Astrocyte of the spinal cord (primary cell): ENCODE measurements around the gene NKAIN4.

Experiments used
- DNase-seq: peaks from one replicate; pipeline ENCODE4 v3.0.0; 2011; ENCODE audit warnings: low read depth, low spot score
- H3K4me3 ChIP-seq: 2 replicates; pipeline ENCODE4 v1.5.1; 2011; ENCODE audit warnings: low read depth, mild to moderate bottlenecking, low read length, moderate library complexity
- CTCF ChIP-seq: IDR thresholded peaks from 2 replicates; pipeline ENCODE4 v1.5.1; 2012; ENCODE audit warnings: low read depth, mild to moderate bottlenecking, low read length, inconsistent platforms
- in situ Hi-C: cut with HindIII; loops from 2 replicates; pipeline ENCODE4 v1.10.0; 2017; ENCODE audit warnings: low sequenced_read_pairs

NKAIN4 gene

DNA sequence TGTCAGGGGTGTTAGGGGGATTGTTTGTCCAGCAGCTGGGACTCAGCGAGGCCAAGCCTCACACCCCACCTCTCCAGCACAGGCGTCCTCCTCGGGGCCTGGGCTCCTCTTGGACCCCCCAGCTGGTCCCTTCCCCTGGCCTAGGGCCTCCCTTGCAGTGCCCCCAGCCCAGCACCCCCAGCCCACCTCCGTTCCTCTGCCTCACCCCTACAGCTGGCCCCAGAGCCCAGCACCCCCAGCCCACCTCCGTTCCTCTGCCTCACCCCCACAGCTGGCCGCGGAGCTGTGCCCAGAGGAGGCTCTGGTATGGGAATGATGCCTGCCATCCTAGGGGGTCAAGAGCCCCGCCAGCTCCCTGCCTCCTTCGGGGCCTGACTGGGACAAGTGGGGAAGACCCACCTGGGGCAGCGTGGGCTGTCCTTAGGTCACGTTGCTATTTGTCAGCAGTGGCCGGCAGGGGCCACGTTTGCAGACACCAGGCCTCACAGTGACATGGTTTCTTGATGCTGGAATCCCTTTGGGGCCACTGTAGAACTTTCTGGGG is 30.8 kb upstream of the NKAIN4 start:
- TF ChIP-seq CTCF: no peak
- DNase-seq: no peak
- in situ Hi-C loops: no loop called here
- no peak overlapping the region for H3K4me3 ChIP-seq

- DNase-seq: no peak
- no peak for TF ChIP-seq CTCF
- in situ Hi-C loops: no loop called here
- H3K4me3 ChIP-seq: no peak overlapping the region
Measured at GRCh38 chr20:63284544-63284949, 30.3 kb upstream of the NKAIN4 start.

- in situ Hi-C loops: no loop called here
- H3K4me3 ChIP-seq: no peak overlapping the region
- no peak for TF ChIP-seq CTCF
- DNase-seq: no peak
Measured at GRCh38 chr20:63284083-63284440, 29.8 kb upstream of the NKAIN4 start.

DNA sequence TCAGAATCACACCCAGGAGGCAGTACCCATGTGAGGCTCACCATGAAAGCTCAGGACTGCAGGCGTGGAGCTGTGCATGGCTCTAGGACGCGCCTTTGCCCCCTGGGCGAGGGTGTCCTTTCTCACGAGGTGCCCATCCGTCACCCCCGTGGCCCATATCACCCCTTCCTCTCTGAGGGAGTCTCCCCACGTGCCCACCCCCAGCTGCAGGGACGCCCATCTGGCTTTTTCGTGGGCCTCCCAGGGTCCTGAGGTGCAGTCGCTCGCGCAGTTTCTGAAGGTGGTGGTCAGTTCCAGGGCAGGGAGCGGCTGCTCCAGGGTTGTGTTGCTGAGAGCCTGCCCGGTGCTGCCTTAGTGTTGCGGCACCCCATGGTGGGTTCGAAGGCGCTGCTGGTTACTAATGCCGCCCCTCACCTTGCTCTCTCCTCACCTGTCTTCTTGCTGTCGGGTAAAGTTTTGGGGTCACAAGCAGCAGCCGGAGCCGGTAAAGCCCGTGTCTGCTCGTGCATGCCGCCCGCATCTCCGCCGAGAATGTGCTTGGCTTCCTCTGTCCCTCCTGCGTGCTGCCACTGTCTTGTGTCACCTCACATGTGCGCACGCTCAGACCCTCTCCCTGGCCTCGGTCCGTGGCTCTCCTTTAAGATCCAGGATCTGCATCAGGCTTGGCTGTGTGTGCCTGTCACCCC is 29.3 kb upstream of the NKAIN4 start:
- TF ChIP-seq CTCF: no peak
- H3K4me3 ChIP-seq: no peak overlapping the region
- no peak for DNase-seq
- in situ Hi-C loops: no loop called here

- in situ Hi-C loops: no loop called here
- TF ChIP-seq CTCF: no peak
- no peak overlapping the region for H3K4me3 ChIP-seq
- no peak for DNase-seq
Measured at GRCh38 chr20:63282946-63283345, 28.7 kb upstream of the NKAIN4 start.

DNA sequence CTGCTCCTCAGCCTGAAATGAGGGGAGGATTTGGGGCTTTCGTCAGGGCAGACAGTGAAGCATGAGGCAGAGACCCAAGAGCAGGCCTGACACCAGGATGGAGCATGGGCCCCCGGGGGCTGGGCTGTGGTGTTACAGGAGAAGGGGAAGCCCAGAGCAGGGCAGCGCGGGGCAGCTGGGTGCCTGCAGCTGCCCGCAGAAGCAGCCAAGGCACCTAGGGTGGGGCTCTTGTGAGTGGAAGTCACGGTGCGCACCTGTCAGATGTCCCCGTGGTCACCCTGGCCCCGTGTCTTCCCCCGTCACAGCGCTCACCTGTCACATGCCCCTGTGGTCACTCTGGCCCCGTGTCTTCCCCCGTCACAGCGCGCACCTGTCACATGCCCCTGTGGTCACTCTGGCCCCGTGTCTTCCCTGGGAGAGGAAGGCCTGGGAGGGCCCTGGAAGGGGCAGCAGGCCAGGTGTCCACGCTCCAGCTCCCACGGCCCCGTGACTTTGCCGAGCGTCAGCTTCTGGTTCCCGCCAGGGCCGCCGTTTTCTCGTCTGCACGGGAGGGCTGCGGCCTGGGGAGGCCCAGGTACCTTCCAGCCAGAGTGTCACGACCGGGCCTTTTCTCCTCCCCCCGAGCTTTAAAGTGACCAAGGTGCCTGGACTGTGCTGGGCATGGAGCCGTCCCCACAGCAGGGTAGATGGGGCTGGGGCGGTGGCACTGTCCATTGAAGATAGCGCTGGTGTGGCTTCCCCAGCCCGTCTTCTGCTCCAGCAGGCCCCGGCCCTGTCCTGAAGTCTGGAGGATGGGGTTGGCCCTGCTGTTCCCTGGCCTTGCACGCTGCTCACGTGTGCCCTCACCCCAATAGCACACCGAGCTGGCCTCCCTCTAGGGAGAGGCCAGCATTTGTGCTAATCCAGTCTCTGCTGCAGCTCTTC is 27.7 kb upstream of the NKAIN4 start:
- no peak for DNase-seq
- no peak overlapping the region for H3K4me3 ChIP-seq
- TF ChIP-seq CTCF: no peak
- in situ Hi-C loops: no loop called here
